Measurements from ENCODE around the gene NMNAT3.
A peak's percentile ranks its signal among the peaks of the same experiment; 100 is the strongest.

NMNAT3 gene

GRCh38 chr3:139674571-139675260 is 3.1 kb downstream of the NMNAT3 start:
- no peak for DNase-seq (ENCODE audit: low spot score)

- DNase-seq (ENCODE audit: low spot score) = no peak
These were observed 4.9 kb downstream of the NMNAT3 start for GRCh38 chr3:139672884-139673283.

- DNase-seq (ENCODE audit: low spot score) = no peak
These were observed 5.7 kb downstream of the NMNAT3 start for GRCh38 chr3:139671863-139672646.

DNA sequence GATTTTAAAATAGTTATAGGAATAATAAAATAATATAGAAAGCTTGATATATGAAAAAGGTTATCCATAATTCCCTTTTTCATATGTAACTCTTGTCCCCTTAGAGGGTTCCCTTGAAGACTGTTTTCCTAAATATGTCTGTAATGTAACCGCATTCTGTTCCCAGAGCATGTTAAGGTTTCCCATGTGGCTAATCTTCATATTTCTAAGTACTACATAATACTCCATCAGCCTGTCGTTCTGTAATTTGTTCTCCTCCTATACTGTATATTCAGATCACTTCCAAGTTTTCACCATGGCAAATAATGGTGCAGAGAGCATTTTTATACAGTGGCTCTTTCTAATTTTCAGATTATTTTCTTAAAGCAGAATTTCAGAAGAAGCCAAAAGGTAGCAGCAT is 6.7 kb downstream of the NMNAT3 start:
- no peak for DNase-seq (ENCODE audit: low spot score)

GRCh38 chr3:139670196-139670595 is 7.6 kb downstream of the NMNAT3 start:
- no peak for DNase-seq (ENCODE audit: low spot score)

DNA sequence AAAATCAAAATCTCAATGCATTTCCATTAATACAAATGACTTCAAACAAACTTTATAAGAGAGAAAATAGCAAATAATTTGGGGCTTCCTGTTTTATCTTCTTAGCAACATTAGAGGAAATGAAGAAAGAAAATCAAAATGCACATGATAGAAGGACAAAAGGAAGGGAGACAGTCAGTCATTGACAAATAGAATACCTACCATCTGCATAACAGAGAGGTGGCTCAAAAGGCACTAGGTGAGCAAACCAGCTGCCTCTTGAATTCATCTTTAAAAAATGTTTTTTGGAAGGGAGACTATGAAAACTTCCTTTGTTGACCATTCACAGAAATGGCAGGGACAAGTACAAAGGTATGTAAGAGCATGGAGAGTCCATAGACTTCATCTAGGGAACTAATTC is 9.4 kb downstream of the NMNAT3 start:
- no peak for DNase-seq (ENCODE audit: low spot score)

- no peak for DNase-seq (ENCODE audit: low spot score)
These were observed 12.8 kb downstream of the NMNAT3 start for GRCh38 chr3:139664958-139665357.

DNA sequence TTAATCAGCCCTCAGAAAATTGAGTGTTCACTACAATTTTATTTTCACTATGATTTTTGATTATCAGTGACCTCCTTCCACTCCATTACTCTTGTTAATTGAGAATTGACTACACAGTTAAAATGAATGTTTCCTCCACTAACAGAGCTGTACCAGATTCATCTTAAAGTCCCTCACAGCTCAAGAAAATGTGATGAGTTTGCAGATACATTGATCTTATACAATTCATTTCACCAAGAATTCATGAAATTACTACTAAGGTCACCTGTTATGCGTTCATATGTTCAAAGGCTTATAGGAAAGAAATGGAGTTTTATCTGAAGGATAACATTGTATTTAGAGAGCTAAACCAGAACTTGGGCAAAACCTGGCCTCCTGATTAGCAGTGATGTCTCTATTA is 17.5 kb downstream of the NMNAT3 start:
- no peak for DNase-seq (ENCODE audit: low spot score)

- DNase-seq (ENCODE audit: low spot score) = no peak
These were observed 18.3 kb downstream of the NMNAT3 start for GRCh38 chr3:139659511-139659910.

DNA sequence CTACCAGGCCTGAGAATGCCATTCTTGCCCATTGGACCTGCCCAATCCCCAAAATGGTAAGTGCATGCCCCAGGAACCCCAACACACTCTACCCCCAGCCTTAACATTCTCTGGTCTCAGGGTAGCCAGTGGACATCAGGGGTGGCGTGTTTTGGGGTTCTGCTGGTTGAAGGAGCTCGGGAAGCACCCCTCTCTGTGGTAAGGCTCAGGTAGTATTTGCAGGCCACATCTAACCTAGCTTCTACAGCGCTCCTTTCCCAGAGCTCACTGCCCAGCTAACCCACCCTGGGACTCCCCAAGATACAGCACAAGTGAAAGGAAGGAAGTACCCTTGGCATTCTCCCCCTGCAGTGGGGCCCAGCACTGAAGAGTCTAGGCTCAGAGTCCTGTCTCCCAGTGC is 19.8 kb downstream of the NMNAT3 start:
- DNase-seq (ENCODE audit: low spot score) = no peak

DNA sequence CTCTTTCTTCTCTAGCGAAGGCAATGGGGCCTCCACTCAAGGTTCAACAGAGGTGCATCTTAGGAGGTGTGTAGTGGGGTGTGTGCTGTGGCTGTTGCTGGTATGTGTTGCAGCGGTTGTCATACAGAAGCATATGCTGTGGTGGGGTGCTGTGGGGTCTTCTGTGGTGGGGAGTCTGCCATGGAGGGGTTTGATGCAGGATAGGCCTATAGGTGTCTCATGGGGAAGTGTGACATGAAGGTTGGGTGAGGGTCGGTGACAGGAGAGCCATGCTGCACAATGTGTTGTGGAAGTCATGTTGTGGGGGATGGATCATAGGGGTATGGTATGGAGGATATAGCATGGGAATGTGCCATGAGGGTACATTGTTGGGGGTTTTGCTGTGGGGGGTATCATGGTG is 20.3 kb downstream of the NMNAT3 start:
- no peak for DNase-seq (ENCODE audit: low spot score)

GRCh38 chr3:139655909-139656595 is 21.7 kb downstream of the NMNAT3 start:
- DNase-seq (ENCODE audit: low spot score) = no peak

GRCh38 chr3:139654637-139655365 is 23.0 kb downstream of the NMNAT3 start:
- no peak for DNase-seq (ENCODE audit: low spot score)

DNA sequence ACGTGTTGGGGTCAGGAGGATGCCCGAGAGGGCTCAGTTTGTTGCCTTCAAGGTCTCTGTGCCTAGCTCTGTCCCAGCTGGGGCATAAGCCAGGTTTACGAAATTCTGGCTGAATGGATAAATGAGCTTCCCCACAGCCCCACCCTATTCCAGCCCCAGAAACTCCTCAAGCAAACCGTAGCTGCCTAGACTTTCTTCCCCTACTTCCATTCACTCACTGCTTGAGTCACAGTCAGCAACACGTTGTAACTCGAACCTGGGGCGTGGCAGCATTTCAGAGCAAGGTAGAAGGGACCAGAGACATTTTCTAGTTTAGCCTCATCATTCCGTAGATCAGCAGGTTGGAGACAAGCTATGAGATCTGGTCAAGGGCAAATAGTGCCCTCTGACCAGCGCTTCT is 24.2 kb downstream of the NMNAT3 start:
- DNase-seq (ENCODE audit: low spot score) = no peak

DNA sequence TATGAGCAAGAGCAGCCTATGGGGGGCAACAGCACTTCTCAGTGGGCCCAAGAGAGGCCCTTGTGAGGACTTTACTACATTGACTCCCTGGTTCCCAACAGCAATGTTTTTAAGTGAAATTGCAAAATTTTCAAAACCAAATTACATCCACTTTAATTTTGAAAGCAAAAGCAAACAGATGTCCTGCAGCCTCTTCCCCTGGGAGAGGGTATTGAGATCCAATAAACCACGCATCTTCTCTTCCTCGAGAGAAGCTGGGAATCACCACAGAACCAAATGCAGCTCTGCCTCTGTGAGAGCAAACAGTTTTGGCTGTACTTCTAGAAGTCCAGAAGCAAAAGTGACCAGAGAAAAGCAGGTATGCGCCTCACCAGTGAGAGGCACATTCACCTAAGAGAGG is 25.2 kb downstream of the NMNAT3 start:
- DNase-seq (ENCODE audit: low spot score) = no peak

DNA sequence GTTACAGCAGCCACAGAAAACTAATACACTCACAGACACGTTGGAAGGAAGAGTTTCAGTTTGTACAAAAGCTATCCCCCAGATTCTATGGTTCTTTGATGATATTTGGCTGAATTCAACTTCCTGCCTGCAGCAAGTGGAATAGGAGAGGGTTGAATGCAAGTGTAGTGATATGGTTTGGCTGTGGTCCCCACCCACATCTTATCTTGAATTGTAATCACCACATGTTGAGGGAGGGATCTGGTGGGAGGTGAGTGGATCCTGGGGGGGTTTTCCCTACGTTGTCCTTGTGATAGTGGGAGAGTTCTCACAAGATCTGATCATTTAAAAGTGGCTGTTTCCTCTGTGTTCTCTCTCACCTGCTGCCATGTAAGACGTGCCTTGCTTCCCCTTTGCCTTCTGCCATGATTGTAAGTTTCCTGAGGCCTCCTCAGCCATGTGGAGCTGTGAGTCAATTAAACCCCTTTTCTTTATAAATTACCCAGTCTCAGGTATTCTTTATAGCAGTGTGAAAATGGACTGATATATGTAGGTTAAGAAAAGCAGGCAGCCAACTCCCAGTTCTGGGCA is 29.8 kb downstream of the NMNAT3 start:
- no peak for DNase-seq (ENCODE audit: low spot score)

GRCh38 chr3:139646512-139646911 is 31.3 kb downstream of the NMNAT3 start:
- DNase-seq (ENCODE audit: low spot score) = no peak

DNA sequence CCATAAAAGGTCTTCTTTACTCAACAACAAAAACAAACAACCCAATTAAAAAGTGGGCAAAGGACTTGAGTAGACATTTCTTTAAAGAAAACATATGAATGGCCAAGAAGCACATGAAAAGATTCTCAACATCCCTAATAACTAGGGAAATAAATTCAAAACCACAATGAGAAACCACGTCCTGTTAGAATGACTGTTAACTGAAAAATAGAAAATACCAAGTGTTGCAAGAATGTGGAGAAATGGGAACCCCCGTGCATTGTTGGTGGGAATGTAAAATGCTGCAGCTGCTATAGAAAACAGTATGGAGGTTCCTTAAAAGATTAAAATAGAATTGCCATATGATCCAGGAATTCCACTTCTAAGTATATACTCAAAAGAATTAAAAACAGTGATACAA is 34.8 kb downstream of the NMNAT3 start:
- DNase-seq (ENCODE audit: low spot score) = no peak

DNA sequence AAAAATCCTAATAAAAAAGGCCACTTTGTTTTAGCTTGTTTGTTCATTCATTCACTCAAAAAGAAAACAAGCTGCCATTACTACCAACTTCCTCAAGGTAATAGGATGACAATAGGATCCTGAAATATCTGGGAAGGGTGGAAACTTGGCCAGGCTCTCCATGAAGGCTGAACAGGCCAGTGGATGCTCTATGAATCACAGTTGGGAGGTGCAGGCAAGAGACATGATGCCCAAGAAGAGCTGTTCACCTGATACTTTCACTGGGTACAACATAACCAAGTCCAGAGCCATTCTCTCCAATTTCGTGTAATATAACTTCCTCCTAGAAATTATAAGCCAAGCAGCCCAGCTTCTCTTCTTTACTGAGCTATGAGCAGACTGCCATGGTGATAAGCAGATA is 37.3 kb downstream of the NMNAT3 start:
- no peak for DNase-seq (ENCODE audit: low spot score)

DNA sequence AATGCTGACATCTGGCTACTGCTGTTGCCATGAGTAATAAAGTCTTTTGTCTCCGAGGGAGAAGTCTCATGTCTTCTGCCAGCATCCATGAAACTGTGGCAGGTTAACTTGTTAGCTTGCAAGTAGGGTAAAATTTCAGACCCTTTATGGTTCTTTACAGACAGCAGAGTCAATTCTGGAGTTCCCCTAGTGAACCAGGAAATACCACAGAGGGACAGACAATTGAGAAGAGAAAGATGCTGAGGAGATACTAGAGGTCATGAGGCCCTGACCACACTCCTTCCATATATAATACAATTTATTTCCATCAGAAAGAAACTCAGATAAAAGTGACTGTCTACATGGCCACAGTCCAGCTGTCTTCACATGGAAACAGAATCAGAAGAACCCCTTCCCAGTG is 38.1 kb downstream of the NMNAT3 start:
- no peak for DNase-seq (ENCODE audit: low spot score)

- no peak for DNase-seq (ENCODE audit: low spot score)
These were observed 39.3 kb downstream of the NMNAT3 start for GRCh38 chr3:139638518-139638917.

GRCh38 chr3:139636511-139636910 is 41.3 kb downstream of the NMNAT3 start:
- DNase-seq (ENCODE audit: low spot score) = peak; percentile 1

All from cerebellar cortex (tissue), 1 donor.